ENCODE measurements around the gene ME1. TPM values are rescaled to one million over a fixed set of nuclear protein-coding genes. Genes with fewer than 3 reads are reported as not detected.
"Not testable (repeated sequence)": the region's sequence is repeated elsewhere in the genome, so short reads cannot be mapped to it uniquely, and the experiment has no call there.

Gene ME1
- total RNA-seq, 2 donors from 2014 or later, result 13.8 to 22.9 TPM

DNA sequence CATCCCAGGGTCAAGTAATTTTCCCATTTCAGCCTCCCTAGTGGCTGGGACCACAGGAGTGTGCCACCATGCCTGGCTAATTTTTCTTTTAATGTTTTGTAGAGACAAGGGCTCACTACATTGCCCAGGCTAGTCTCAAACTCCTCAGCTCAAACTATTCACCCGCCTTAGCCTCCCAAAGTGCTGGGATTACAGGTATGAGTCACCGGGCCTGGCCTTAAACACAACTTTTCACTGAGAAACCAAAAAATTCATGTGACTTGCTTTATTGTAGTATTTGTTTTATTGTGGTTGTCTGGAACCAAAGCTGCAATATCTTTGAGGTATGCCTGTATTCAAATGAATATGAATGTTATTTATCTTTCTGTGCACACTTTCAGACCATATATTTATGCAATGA is 165.5 kb downstream of the ME1 start:
- H3K4me3 ChIP-seq, result no peak overlapping the region
- DNase-seq (ENCODE audit: low spot score) (no peak), ATAC-seq (ENCODE audit: insufficient number of reproducible peaks, low FRiP score, low read depth) (no peak)
- H3K9me3 ChIP-seq, result no peaks in the 10 kb centered on the region
- H3K36me3 ChIP-seq, result no peaks in the 10 kb centered on the region
- no peak overlapping the region for H3K27ac ChIP-seq
- TF ChIP-seq, protein P1, sequence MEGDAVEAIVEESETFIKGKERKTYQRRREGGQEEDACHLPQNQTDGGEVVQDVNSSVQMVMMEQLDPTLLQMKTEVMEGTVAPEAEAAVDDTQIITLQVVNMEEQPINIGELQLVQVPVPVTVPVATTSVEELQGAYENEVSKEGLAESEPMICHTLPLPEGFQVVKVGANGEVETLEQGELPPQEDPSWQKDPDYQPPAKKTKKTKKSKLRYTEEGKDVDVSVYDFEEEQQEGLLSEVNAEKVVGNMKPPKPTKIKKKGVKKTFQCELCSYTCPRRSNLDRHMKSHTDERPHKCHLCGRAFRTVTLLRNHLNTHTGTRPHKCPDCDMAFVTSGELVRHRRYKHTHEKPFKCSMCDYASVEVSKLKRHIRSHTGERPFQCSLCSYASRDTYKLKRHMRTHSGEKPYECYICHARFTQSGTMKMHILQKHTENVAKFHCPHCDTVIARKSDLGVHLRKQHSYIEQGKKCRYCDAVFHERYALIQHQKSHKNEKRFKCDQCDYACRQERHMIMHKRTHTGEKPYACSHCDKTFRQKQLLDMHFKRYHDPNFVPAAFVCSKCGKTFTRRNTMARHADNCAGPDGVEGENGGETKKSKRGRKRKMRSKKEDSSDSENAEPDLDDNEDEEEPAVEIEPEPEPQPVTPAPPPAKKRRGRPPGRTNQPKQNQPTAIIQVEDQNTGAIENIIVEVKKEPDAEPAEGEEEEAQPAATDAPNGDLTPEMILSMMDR (IDR thresholded peaks at IDR 0.05), result no peak
- peaks cover 26 to 33% of the 10 kb centered on the region in 2 donors for H3K4me1 ChIP-seq (ENCODE audit: control insufficient read depth in 1 of 2, low read depth in 2 of 2)
- H3K27me3 ChIP-seq (replicated peaks; ENCODE audit: insufficient read depth), result no peaks in the 10 kb centered on the region

DNA sequence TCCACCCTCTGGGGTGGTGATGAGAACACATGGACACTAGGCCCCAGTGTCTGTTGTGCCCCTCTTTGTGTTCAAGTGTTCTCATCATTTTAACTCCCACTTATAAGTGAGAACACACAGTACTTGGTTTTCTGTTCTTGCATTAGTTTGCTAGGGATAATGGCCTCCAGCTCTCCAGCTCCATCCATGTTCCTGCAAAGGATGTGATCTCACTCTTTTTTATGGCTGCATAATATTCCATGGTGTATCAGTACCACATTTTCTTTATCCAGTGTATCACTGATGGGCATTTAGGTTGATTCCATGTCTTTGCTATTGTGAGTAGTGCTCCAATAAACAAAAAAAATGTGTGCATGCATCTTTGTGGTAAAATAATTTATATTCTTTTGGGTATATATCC is 170.3 kb downstream of the ME1 start:
- no peaks in the 10 kb centered on the region for H3K36me3 ChIP-seq
- no peaks in the 10 kb centered on the region for H3K27me3 ChIP-seq (replicated peaks; ENCODE audit: insufficient read depth)
- TF ChIP-seq, protein P1 (IDR thresholded peaks at IDR 0.05), result no peak
- ATAC-seq (ENCODE audit: insufficient number of reproducible peaks, low FRiP score, low read depth), result no peak
- no peaks in the 10 kb centered on the region for H3K9me3 ChIP-seq
- H3K4me1 ChIP-seq (ENCODE audit: control insufficient read depth in 1 of 2, low read depth in 2 of 2), result peaks cover under 1 to 7% of the 10 kb centered on the region in 2 donors
- no peak overlapping the region for H3K27ac ChIP-seq
- DNase-seq (ENCODE audit: low spot score), result no peak
- H3K4me3 ChIP-seq, result no peak overlapping the region

DNA sequence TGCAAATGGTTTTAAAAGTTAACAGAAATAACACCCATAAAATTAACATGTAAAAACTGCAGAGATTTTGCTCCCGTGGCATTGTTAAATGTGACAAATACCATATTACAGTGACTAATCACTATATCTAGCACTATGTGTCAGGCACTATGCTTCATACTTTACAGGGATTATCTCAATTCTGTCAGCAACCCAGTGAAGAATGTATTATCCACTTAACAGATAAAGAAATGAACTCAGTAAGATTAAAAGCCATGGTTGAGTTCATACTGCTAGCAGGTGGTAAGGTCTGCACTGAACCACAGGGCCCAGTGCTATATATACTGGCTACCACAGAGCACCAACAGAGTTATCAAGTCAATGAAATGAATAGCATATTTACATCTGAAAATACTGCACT is 172.3 kb downstream of the ME1 start:
- ATAC-seq (ENCODE audit: insufficient number of reproducible peaks, low FRiP score, low read depth), result no peak
- TF ChIP-seq, protein P1 (IDR thresholded peaks at IDR 0.05), result no peak
- Histone ChIP-seq H3K36me3 (no peaks in the 10 kb centered on the region), H3K4me3 (no peak overlapping the region), H3K9me3 (no peaks in the 10 kb centered on the region), H3K27me3 (replicated peaks; ENCODE audit: insufficient read depth) (no peaks in the 10 kb centered on the region), H3K27ac (no peak overlapping the region), H3K4me1 (ENCODE audit: control insufficient read depth in 1 of 2, low read depth in 2 of 2) (no peaks in the 10 kb centered on the region)
- DNase-seq (ENCODE audit: low spot score), result no peak

DNA sequence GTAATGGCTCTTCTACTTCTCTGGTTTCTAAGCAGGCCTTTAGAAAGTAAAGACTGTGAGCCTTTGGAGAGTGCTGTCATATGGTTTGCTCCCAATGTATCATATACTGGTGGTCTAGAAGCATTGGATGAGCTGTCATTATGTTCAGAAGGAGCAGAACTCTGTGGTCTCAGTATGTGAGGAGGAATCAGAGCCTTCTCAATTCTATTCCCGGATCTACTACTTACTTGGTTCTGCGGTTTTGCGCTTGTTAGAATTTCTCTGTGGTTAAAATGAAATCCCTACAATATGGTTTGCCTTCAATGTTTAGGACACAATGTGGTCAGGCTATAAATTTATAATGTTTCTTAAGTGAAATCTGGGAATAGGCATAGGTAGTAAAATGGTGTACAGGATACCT is 173.1 kb downstream of the ME1 start:
- no peak overlapping the region for H3K4me3 ChIP-seq

DNA sequence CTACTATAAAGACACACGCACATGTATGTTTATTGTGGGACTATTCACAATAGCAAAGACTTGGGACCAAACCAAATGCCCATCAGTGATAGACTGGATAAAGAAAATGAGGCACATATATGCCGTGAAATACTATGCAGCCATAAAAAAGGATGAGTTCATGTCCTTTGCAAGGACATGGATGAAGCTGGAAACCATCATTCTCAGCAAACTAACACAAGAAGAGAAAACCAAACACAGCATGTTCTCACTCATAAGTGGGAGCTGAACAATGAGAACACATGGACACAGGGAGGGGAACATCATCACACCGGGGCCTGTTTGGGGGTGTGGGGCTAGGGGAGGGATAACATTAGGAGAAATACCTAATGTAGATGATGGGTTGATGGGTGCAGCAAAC is 174.1 kb downstream of the ME1 start:
- H3K9me3 ChIP-seq; H3K4me3 ChIP-seq; H3K27ac ChIP-seq; H3K36me3 ChIP-seq; H3K27me3 ChIP-seq (replicated peaks; ENCODE audit: insufficient read depth); H3K4me1 ChIP-seq (ENCODE audit: control insufficient read depth in 1 of 2, low read depth in 2 of 2); DNase-seq (ENCODE audit: low spot score); ATAC-seq (ENCODE audit: insufficient number of reproducible peaks, low FRiP score, low read depth): not testable (repeated sequence)

More for the DNA sequence above, 173.1 kb downstream of the ME1 start:
- Histone ChIP-seq H3K4me1 (ENCODE audit: control insufficient read depth in 1 of 2, low read depth in 2 of 2) (no peaks in the 10 kb centered on the region), H3K9me3 (no peaks in the 10 kb centered on the region), H3K36me3 (no peaks in the 10 kb centered on the region), H3K27me3 (replicated peaks; ENCODE audit: insufficient read depth) (no peaks in the 10 kb centered on the region), H3K27ac (no peak overlapping the region)
- no peak for ATAC-seq (ENCODE audit: insufficient number of reproducible peaks, low FRiP score, low read depth)
- TF ChIP-seq, protein P1 (IDR thresholded peaks at IDR 0.05), result no peak
- DNase-seq (ENCODE audit: low spot score), result no peak

DNA sequence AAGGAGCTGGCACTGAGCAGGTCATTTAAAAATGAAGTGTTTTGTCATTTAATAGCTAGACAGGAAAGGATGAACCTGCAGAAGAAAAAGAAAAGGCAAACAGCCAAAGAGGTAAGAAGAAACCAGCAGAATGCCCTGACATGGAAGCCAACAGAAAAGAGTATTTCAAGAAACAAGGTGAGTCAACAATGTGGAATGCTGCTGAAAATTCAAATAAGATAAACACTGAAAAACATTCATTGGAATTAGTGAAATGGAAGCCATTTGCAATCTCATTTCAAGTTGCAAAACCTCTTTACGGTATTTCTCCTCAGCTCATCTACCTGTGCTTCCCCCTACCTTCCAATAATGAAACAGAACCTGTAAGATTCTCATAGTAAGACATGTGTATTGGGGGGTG is 178.1 kb downstream of the ME1 start:
- no peak overlapping the region for H3K27ac ChIP-seq
- no peaks in the 10 kb centered on the region for H3K27me3 ChIP-seq (replicated peaks; ENCODE audit: insufficient read depth)
- no peaks in the 10 kb centered on the region for H3K9me3 ChIP-seq
- ATAC-seq (ENCODE audit: insufficient number of reproducible peaks, low FRiP score, low read depth) (no peak), DNase-seq (ENCODE audit: low spot score) (no peak)
- H3K4me3 ChIP-seq, result no peak overlapping the region
- peaks cover 0 to 6% of the 10 kb centered on the region in 2 donors for H3K4me1 ChIP-seq (ENCODE audit: control insufficient read depth in 1 of 2, low read depth in 2 of 2)
- TF ChIP-seq, protein P1 (IDR thresholded peaks at IDR 0.05), result no peak
- no peaks in the 10 kb centered on the region for H3K36me3 ChIP-seq
